Fibroblast of lung (primary cell): ENCODE measurements around the gene SERGEF.

ENCODE experiments used
- EZH2 ChIP-seq: IDR thresholded peaks from 2 replicates; pipeline ENCODE4 v1.5.1; 2012; ENCODE audit warnings: low read length, control low read depth, mild to moderate bottlenecking; ENCODE audit errors: missing control alignments
- TF ChIP-seq, protein P1 (sequence below), 2 donors: IDR thresholded peaks in 1 of 2; conservative IDR thresholded peaks in 1 of 2; 1 replicate in 1 of 2; 2 replicates in 1 of 2; pipeline ENCODE4 v1.5.1; 2011 to 2012; ENCODE audit warnings: low read length in 2 of 2, control low read depth in 1 of 2, inconsistent platforms in 1 of 2, low read depth in 1 of 2, mild to moderate bottlenecking in 1 of 2

GRCh38 chr11:17838102-17838501 is 174.7 kb downstream of the SERGEF start:
- TF ChIP-seq, protein P1, sequence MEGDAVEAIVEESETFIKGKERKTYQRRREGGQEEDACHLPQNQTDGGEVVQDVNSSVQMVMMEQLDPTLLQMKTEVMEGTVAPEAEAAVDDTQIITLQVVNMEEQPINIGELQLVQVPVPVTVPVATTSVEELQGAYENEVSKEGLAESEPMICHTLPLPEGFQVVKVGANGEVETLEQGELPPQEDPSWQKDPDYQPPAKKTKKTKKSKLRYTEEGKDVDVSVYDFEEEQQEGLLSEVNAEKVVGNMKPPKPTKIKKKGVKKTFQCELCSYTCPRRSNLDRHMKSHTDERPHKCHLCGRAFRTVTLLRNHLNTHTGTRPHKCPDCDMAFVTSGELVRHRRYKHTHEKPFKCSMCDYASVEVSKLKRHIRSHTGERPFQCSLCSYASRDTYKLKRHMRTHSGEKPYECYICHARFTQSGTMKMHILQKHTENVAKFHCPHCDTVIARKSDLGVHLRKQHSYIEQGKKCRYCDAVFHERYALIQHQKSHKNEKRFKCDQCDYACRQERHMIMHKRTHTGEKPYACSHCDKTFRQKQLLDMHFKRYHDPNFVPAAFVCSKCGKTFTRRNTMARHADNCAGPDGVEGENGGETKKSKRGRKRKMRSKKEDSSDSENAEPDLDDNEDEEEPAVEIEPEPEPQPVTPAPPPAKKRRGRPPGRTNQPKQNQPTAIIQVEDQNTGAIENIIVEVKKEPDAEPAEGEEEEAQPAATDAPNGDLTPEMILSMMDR (conservative IDR thresholded peaks at IDR 0.05 in 1 of 2, IDR thresholded peaks at IDR 0.05 in 1 of 2; ENCODE audit: low read depth in 1 of 2, low read length in 2 of 2) = no peak
- TF ChIP-seq EZH2 = no peak
